Keratinocyte (primary cell): ENCODE data around the gene EFCAB8. TPM values are rescaled to one million over a fixed set of nuclear protein-coding genes. Genes with fewer than 3 reads are reported as not detected.

ENCODE experiments used
- DNase-seq: peaks from one replicate; pipeline ENCODE4 v3.0.0-alpha.2; 2011; ENCODE audit warnings: low read depth, missing footprints, low spot score
- FAIRE-seq: peaks from 2 replicates; lab custom pipeline; 2011; peaks lifted over from hg19 to GRCh38; lab: Jason Lieb, UNC
- H2AFZ ChIP-seq: 2 replicates; pipeline ENCODE4 v1.6.0; 2012; ENCODE audit warnings: low read length, control low read depth, inconsistent platforms; ENCODE audit not compliant: control insufficient read depth
- H3K27ac ChIP-seq: 2 replicates; pipeline ENCODE4 v1.5.1; 2011; ENCODE audit warnings: low read length; ENCODE audit not compliant: control insufficient read depth, insufficient read depth
- H3K27me3 ChIP-seq: 3 replicates; pipeline ENCODE4 v1.6.0; 2011; ENCODE audit warnings: low read length; ENCODE audit not compliant: control insufficient read depth, insufficient read depth; ENCODE audit errors: extremely low read depth
- H3K36me3 ChIP-seq, 2 experiments: 2 replicates in 1 of 2; 3 replicates in 1 of 2; pipeline ENCODE4 v1.5.1; 2011; ENCODE audit warnings: low read length in 2 of 2, mild to moderate bottlenecking in 1 of 2; ENCODE audit not compliant: control insufficient read depth in 2 of 2, insufficient read depth in 2 of 2; ENCODE audit errors: extremely low read depth in 1 of 2
- H3K4me1 ChIP-seq: 3 replicates; pipeline ENCODE4 v1.5.1; 2011; ENCODE audit warnings: low read length; ENCODE audit not compliant: control insufficient read depth, insufficient read depth; ENCODE audit errors: extremely low read depth
- H3K4me2 ChIP-seq: 3 replicates; pipeline ENCODE4 v1.6.0; 2011; ENCODE audit warnings: low read depth, low read length; ENCODE audit not compliant: control insufficient read depth, insufficient read depth; ENCODE audit errors: extremely low read depth
- H3K4me3 ChIP-seq, 3 experiments: fragments of 200-600 bp in 1 of 3; sonication (generic) in 1 of 3; 2 replicates in 2 of 3; 3 replicates in 1 of 3; pipeline ENCODE4 v1.5.1; 2011 to 2016; ENCODE audit warnings: low read length in 3 of 3, mild to moderate bottlenecking in 3 of 3, control low read depth in 2 of 3, inconsistent platforms in 1 of 3, low read depth in 1 of 3, mixed read lengths in 1 of 3, mixed run types in 1 of 3, moderate library complexity in 1 of 3; ENCODE audit not compliant: control insufficient read depth in 2 of 3, insufficient read depth in 2 of 3; ENCODE audit errors: extremely low read depth in 1 of 3
- H3K79me2 ChIP-seq: 2 replicates; pipeline ENCODE4 v1.6.0; 2012; ENCODE audit warnings: low read length; ENCODE audit not compliant: control insufficient read depth, insufficient read depth
- H3K9ac ChIP-seq: 3 replicates; pipeline ENCODE4 v1.6.0; 2011; ENCODE audit warnings: low read length; ENCODE audit not compliant: control insufficient read depth, insufficient read depth; ENCODE audit errors: extremely low read depth
- H3K9me1 ChIP-seq: 3 replicates; pipeline ENCODE4 v1.6.0; 2011; ENCODE audit warnings: low read length; ENCODE audit not compliant: control insufficient read depth, insufficient read depth; ENCODE audit errors: extremely low read depth
- H3K9me3 ChIP-seq: 2 replicates; pipeline ENCODE4 v1.5.1; 2012; ENCODE audit warnings: low read depth, low read length; ENCODE audit not compliant: control insufficient read depth
- H4K20me1 ChIP-seq: 3 replicates; pipeline ENCODE4 v1.6.0; 2011; ENCODE audit warnings: low read length; ENCODE audit not compliant: control insufficient read depth, insufficient read depth; ENCODE audit errors: extremely low read depth
- EZH2 ChIP-seq: IDR thresholded peaks from one replicate; pipeline ENCODE4 v1.6.1; 2012; ENCODE audit warnings: inconsistent platforms, mild to moderate bottlenecking, low read length, moderate library complexity
- dilution Hi-C: fragments of 300-500 bp; cut with MboI; formaldehyde crosslinking; loops from one replicate; pipeline ENCODE4 v1.7.0; 2020; ENCODE audit warnings: low sequenced_read_pairs; ENCODE audit not compliant: extremely low pct_ligation_motif_present
- polyA plus RNA-seq, 5 experiments: library from polyadenylated mRNA; depleted of rRNA in 3 of 5; stranded (reverse) in 3 of 5; stranded (forward) in 1 of 5; unstranded in 1 of 5; fragments of >200 nt; gene quantifications; 1 replicate in 1 of 5; 2 replicates in 3 of 5; 3 replicates in 1 of 5; pipeline versions ENCODE4 v1.2.1 to v1.2.3, GENCODE V29; 2011 to 2012; ENCODE audit warnings: missing spikeins in 2 of 5, low read depth in 1 of 5, low replicate concordance in 1 of 5
- TF ChIP-seq, protein P1 (sequence below), 3 experiments: IDR thresholded peaks in 1 of 3; conservative IDR thresholded peaks in 1 of 3; optimal IDR thresholded peaks in 1 of 3; 2 replicates in 2 of 3; 3 replicates in 1 of 3; pipeline versions ENCODE3 to v1.5.1; 2011; ENCODE audit warnings: low read length in 3 of 3, mild to moderate bottlenecking in 3 of 3, moderate library complexity in 2 of 3, control low read depth in 1 of 3, inconsistent platforms in 1 of 3; ENCODE audit not compliant: insufficient read depth in 2 of 3; ENCODE audit errors: extremely low read depth in 1 of 3

The EFCAB8 gene
- polyA plus RNA-seq, 1 donor (not counting 4 experiments of a cell fraction or from before 2014, with no cell fraction given): 0.03 TPM

DNA sequence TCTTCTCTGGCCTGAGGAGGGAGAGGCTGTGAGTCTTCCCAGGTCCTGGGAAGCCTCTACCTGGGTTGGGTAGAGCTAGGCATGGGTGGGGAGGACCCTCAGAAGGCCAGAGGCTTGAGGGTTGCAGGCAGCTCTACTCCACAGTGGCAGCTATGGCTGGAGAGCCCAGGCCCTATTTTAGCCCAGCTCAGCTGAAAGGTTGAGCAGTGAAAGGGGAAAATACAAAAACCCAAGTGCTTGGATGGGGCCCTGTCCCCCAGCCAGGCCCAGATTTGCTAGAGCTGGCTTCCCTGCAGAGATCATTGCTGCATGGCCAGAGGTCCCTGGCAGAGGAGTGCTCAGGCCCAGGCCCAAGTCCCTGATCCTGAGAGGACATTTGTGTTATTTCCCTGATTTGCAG is 99.9 kb downstream of the EFCAB8 start:
- H3K36me3 ChIP-seq: no peaks in the 10 kb centered on the region
- TF ChIP-seq, protein P1, sequence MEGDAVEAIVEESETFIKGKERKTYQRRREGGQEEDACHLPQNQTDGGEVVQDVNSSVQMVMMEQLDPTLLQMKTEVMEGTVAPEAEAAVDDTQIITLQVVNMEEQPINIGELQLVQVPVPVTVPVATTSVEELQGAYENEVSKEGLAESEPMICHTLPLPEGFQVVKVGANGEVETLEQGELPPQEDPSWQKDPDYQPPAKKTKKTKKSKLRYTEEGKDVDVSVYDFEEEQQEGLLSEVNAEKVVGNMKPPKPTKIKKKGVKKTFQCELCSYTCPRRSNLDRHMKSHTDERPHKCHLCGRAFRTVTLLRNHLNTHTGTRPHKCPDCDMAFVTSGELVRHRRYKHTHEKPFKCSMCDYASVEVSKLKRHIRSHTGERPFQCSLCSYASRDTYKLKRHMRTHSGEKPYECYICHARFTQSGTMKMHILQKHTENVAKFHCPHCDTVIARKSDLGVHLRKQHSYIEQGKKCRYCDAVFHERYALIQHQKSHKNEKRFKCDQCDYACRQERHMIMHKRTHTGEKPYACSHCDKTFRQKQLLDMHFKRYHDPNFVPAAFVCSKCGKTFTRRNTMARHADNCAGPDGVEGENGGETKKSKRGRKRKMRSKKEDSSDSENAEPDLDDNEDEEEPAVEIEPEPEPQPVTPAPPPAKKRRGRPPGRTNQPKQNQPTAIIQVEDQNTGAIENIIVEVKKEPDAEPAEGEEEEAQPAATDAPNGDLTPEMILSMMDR (optimal IDR thresholded peaks at IDR 0.05 in 1 of 3, IDR thresholded peaks at IDR 0.05 in 1 of 3, conservative IDR thresholded peaks at IDR 0.05 in 1 of 3; ENCODE audit: extremely low read depth in 1 of 3, insufficient read depth in 2 of 3, low read length in 3 of 3): no peak
- TF ChIP-seq EZH2: no peak
- H3K27me3 ChIP-seq: no peaks in the 10 kb centered on the region
- dilution Hi-C loops: no loop called here
- no peak overlapping the region for H3K4me3 ChIP-seq
- H4K20me1 ChIP-seq: no peaks in the 10 kb centered on the region
- H2AFZ ChIP-seq: no peak overlapping the region
- no peak overlapping the region for H3K9ac ChIP-seq
- FAIRE-seq: no peak
- H3K27ac ChIP-seq: no peak overlapping the region
- H3K79me2 ChIP-seq: no peaks in the 10 kb centered on the region
- no peaks in the 10 kb centered on the region for H3K4me1 ChIP-seq
- no peaks in the 10 kb centered on the region for H3K9me1 ChIP-seq
- H3K4me2 ChIP-seq: no peak overlapping the region
- H3K9me3 ChIP-seq: no peaks in the 10 kb centered on the region
- no peak for DNase-seq

- no peaks in the 10 kb centered on the region for H3K79me2 ChIP-seq
- dilution Hi-C loops: no loop called here
- no peaks in the 10 kb centered on the region for H3K4me1 ChIP-seq
- DNase-seq (no peak), FAIRE-seq (no peak)
- H3K36me3 ChIP-seq: no peaks in the 10 kb centered on the region
- H3K9ac ChIP-seq: no peak overlapping the region
- TF ChIP-seq, protein P1 (optimal IDR thresholded peaks at IDR 0.05 in 1 of 3, IDR thresholded peaks at IDR 0.05 in 1 of 3, conservative IDR thresholded peaks at IDR 0.05 in 1 of 3; ENCODE audit: extremely low read depth in 1 of 3, insufficient read depth in 2 of 3, low read length in 3 of 3): no peak
- no peak for TF ChIP-seq EZH2
- H4K20me1 ChIP-seq: no peaks in the 10 kb centered on the region
- H3K4me3 ChIP-seq: no peak overlapping the region
- H2AFZ ChIP-seq: no peak overlapping the region
- H3K4me2 ChIP-seq: no peak overlapping the region
- H3K9me1 ChIP-seq: no peaks in the 10 kb centered on the region
- no peaks in the 10 kb centered on the region for H3K9me3 ChIP-seq
- H3K27ac ChIP-seq: no peak overlapping the region
- no peaks in the 10 kb centered on the region for H3K27me3 ChIP-seq
Observed at GRCh38 chr20:32959351-32960221, 100.9 kb downstream of the EFCAB8 start.
